Superior temporal gyrus (tissue), 1 donor: ENCODE results near the gene NHSL2.

Experiments used
- DNase-seq: peaks from one replicate; pipeline ENCODE4 v3.0.0-alpha.2; 2016; ENCODE audit errors: extremely low spot score

The NHSL2 gene

DNA sequence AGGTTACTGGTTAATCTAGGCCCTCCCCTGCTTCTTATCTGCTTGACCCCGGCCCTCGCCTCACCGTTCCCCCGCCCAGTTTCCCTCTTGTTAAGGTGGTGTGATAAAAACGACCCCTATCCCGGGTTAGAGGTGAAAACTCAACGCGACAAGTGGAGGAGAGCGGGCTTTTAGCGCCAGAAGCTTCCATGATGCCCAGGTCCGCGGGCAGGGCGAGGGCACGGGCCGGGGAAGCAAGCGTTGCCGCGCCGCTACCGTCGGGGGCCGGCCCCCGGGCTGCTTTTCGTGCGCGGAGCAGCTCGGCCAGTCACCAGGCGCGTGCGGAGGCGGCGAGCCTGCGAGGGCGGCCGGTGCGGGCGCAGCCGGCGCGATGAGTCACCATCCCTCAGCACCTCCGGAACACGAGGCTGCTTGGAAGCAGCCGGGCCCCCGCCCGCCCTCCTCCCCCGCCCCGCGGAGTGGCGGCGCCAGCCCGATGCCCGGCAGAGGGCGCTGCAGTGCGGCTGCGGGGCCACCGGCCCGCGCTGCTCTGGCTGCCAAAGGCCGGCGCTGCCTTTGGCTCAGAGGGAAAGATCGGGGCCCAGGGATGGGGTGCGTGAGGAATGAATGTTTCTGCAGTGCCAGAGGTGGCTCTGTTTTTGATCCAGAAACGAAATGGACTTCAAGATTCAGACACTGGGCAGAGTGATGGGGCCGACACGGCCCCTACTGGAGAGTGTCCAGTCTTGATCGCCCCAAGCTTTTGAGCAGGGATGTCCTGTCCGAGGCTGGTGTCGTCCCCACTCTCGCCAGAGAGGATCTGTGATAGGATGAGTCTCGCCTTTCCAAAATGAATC is 107.8 kb downstream of the NHSL2 start:
- peak; percentile 65 for DNase-seq

DNA sequence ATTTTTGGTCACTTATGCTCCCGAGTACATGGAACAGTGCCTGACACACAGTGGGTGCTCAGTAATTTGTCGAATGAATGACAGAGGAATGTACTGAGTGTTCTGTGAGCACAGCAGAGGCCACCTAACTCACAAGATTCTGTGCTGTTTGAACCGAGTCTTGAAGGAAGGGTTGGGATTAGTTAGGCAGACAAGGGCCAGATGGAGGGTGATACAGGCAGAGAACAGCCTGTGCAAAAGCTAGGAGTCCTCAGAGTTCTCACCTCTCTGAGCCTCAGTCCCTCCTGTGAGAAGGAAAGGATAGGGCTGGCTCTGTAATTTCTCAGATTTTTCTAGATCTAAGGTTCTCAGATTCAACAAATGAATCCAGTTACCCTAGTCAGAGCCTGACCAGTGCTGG is 108.8 kb downstream of the NHSL2 start:
- no peak for DNase-seq

DNA sequence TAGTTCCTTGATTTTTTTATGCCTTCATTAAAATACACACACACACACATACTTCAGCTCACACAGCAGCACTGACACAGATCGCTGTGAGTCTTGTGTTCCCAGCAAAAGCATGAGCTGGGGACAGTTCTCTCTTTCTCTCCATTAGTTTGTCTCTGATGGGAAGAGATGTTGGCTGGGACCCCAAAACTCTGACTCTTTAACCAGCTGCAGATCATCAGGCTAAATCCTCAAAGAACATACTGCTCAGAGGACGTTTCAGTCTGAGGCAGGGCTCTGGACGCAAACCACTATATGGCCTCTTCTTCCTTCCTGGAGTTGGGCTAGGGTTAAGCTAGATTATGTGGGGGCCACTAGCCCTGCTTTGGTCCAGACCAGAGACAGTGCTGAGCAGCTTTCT is 109.6 kb downstream of the NHSL2 start:
- DNase-seq: no peak

DNA sequence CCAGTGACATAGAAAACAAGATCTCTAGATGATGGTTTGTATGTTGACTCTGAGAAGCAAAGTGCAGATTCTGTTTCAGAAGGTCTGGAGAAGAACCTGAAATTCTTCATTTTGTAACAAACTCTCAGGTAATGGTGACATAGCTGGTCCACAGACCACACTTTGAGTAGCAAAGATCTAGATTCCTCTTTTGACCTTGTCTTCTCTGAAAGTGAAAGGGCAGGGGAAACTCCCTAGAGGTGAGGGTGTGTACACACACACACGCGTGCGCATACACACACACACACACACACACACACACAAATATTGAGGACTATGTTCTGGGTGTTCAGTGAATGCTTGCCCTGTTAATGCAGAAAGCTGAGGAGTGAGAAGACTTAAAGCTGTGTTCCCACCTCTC is 110.1 kb downstream of the NHSL2 start:
- no peak for DNase-seq

DNA sequence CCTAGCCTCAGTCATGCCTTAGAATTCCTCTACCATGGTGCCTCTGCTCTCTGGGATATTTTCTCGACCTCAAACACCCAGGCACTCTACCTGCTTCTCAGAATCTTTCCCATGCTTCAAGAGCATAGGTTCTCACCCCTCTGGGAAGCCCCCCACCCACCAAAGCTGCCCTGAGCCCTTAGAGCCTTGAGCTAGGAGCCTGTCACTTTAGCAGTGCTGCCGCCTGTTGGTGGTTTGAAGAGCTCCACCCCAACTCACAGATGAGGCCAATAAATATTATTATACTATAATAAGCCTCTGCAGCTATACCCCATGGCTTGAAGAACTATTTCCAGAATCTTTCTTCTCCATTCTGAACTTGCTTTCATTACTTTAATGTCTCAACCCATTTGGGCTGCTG is 111.3 kb downstream of the NHSL2 start:
- DNase-seq: no peak

DNA sequence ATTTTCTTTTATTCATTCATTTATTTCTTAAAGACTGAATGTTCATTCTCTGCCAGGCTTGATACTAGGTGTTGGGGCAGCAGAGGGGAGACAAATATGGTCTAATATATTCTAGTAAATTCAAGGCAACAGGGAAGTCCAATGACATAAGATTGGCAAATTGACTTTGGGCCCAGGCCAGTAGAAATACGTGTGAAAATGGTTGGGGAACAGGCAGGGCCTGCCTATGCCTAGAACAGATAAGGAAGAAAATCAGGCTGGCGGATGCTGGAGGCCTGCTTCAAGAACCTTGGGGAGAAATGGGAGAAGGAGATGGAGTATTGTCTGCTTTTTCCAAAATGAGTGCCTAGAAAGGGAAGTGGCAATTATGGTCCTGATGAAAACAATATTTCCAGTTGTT is 112.4 kb downstream of the NHSL2 start:
- no peak for DNase-seq

DNA sequence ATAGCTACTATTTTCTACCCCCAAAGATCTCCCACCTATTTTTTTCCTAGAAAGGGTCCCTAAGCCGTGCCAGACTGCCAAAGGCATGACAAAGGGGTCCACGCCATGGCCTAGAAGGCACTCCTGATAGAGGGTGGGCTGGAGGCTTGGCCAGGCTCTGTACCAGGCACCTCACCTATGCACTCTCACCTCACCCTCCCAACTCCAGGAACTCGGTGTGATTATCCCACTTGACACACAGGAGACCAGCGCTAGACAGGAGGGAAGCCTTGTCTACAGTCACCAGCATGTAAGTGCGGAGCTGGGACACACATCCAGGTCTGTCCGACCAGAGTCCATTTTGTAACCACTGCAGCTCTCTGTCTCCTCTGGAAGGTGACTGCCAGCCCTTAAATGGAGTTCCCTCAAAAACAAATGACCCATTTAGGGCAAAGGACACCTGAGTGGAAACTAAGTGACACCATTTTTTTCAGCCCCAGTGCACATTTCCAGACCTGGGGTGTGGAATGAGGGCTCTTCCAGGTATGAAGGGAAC is 114.7 kb downstream of the NHSL2 start:
- no peak for DNase-seq

DNA sequence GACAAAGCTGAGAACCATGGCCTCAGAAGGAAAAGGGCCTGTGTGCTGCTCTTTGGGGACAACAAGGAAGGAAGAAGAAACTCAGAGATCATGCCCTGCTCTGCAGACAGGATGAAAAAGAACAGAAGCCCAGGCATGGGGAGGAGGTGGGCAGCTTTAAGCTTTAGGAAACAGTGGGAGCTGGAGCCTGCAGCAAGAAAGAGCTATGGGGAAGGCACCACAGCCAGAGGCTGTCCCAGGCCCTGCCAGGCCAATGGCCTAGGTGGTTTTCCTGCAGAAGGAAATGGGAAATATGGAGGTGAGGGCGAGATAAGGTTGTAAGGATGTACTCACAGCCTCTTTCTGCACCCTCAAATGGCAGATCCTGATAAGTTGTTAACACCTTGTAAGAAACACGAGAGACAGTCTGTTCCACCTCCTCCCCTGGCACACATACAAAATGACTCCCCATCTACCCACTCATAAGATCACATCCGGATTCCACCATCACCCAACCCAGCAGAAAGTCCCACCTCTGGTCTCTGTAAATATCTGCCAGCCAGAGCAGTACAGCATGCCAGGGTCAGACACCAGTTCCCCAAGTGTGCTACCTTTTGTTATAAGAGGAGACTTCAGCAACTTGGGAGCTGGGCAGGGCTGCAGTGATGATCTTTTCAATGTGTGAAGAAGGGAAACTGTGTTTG is 115.8 kb downstream of the NHSL2 start:
- no peak for DNase-seq

DNA sequence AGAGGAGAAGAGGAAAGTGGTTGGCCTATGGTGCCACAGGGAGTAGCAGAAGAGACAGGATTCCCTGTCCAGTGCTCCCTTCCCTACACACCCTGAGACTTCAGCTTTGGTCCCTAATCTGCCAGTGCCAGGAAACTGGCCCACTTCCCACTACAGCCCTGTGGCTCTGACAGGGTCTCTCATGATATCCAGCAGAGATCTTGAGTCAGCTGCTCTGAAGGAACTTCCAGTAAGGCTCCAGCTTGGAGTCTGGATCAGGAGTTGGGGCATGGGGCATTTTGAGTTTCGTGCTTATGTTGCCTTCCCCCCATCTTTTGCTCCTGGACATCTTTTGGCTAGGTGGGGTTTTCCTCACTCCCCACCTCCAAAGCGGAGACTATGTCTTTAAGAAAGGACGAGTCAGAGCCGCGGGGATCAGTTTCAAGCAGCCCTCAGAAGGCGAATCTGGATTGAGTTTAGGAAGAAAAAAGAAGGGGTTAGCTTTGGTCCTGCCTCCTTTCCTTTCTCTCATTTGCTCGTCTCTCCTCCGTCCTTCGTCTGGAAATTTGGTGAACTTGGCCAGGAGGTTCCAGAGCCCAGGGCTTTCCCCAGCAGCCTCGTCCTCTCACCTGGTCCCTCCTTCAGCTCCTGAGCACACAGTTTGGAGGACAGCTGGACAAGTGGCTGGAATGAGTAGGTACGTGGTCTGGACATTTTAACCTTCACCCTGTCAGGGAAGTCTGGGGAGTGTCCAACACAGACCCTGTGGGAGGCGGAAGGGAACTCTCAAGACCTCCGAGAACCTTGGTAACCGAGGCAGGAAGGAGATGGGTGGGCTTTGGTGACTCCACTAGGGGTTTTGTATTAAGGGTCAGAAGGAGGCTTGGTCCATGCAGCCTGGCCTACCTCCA is 116.6 kb downstream of the NHSL2 start:
- DNase-seq: no peak

DNA sequence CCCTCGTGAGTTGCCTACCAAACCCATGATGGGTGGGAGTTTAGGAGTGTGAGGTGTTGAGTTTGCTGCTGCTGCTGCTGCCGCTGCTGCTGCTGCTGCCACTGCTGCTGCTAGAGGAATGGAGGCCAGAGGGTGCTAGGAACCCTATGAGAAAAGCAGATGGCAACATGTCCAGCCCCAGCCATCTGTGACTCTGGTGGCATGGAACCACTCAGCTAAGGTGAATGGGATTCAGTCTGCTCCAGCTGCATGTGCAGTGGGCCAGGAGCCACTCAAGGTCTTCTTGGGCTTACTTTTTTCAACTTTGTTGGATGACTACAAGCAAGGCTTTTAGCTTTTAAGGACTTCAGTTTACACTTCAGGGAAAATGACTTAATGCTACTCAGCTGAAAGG is 117.3 kb downstream of the NHSL2 start:
- DNase-seq: no peak

DNA sequence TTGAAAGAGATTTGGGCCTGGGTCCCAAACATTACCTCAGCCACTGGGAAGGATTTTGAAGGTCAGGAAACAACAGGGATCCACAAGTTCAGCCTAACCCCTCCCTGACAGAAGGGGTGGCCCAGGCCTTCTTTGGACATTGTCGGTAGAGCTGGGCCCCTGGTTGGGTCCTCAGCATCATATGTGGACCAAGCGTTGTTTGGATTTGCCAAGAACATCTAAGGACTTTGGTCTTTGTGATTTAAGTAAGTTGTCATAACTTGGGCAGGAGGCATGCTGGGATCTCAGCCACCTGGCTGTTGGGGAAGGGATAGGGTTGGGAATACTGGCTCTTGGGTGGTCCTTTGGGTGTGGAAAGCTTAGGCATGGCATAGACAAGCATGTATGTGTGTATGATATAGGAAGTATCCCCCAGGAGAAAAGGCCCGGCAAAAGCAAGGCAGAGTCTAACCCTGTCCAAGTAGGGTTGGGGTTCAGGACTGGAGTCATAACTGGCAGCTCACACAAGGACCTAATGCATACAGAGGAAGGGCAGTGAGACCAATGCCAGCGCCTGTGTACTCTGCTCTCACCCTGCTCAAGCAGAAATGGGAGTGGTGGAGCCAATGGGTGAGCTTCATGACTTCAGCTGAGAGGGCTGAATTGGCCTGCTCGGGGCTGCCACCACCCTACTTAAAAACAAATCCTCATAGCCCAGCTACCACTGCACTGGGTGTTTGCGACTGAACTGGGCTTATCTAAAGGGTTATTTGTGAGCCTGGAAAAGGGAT is 118.2 kb downstream of the NHSL2 start:
- DNase-seq: no peak

DNA sequence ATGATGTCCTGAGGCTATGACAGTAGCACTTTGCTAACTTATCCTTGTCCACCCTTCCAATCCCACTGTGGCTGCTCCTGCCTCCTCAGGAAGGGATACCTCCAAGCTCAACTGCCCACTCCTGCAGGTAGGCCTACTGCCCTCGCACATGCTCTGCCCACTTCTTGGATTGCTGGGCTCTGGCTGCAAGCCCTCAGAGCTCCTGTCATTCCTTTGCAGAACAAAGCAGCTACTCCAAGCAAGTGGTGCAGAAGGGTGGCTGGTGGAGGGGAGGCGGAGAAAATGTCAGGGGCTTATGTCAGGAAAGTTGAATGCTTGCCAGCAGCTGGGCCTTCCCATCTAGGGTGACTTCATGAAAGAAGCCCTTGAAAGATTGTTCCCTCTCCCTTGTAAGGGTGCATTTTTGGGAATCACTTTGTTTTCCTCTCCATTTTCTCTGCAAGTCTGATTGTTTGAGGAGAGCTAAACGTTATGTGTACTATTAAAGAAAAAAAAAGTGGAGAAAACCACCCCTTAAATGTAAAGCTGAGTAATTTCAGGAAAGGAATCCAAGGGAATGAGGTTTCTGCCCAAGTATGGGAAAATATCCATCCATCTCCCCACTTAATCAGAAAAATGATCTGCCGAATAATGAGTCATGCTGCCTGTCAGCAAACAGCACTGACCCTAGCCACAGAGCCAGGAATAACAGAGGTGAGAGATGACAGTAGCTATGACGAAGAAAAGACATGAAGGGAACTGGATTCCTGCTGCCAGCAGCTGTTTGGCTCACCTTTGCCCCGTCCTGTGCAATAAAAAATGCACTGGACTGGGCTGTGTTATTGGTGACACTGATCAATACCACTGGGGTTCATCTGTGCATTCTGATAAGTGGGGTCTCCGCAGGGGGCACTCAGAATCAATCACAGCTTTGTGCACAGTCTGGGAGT is 119.1 kb downstream of the NHSL2 start:
- DNase-seq: no peak

DNA sequence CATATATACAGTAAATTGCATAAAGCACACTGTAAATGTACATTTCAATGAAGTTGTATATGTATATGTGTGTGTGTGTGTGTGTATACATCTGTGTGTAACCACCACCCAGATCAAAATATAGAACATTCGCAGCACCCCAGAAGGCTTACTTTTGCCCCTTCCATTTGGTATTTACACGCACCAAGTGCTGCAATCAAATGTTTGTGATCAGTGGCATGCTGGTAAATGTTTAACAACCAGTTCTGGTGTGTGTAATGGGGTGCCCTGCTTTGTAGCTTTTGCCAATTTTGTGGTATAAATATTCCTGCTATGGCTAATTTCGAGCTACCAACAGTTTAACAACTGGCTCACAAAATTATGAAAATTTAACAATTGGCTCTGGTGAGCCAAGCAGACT is 119.8 kb downstream of the NHSL2 start:
- DNase-seq: no peak

DNA sequence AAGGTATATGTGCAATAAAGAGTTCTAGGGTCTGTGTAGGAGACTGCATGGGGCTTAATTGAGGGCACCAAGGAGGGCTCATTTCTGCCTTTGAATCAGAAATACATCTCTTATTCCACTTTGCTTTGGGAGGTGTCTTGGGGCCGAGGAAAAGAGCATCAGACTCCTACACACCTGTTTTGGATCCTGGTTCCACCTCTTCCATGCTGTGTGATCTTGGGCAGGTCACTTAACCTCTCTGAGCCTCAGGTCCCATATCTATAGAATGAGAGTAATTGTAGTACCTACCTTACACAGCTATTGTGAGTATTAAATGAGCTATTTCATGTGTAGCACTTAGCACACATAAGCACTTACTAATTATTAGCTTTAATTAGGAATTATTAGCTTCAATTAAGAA is 120.5 kb downstream of the NHSL2 start:
- no peak for DNase-seq

DNA sequence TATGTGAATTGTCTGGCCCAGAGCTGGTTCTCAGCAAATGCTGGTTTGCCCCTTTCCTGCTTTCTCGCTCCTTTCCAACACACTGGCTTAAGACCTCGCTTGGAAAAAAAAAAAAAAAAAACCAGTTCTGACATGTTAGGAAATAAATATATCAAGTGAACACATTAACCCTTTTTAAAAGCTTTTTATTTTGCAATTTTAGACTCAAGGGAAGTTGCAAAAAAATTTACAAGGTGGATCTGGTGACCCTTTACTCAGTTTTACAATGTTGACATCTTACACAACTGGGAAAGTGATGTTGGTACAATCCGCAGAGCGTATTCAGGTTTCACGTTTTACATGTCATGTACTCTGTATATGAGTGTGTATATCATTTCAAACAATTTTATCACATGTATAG is 121.0 kb downstream of the NHSL2 start:
- DNase-seq: no peak

DNA sequence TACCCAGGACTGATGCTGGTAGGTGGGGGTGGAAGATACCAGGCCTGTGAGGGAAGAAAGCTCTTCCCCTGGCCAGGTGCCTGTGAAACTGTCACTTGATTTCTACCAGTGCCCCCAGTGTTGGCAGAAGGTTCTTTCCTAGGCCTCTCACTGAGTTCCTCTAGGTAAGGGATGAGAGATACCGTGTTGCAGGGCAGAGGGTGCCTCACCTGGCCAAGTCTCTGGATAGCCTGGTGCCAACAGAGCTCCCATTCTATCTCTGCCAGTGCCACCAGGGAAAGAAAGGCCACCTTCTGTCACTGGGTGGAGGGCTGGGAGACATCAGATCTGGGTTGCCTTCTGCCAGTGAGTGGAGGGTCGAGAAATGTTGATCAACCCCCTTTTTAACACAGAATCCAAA is 127.0 kb downstream of the NHSL2 start:
- DNase-seq: no peak

DNA sequence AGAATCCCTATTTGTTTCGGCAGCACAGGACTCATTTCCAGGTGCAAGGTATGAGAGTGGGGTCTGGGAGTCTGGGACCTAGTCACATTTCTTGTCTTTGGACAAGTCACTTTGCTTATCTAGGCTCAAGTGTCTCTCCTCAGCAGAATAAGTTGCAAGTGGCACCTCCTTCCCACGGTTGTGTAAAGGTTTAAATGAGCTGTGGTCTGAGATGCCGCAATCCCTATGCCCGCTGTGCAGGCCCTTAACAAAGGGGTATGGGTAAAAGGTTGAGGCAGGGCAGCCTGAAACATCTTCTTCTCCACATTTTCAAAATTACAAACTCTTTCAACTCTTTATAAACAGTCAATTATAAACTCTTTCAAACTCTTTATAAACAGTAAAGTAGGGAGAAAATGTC is 127.4 kb downstream of the NHSL2 start:
- DNase-seq: no peak

DNA sequence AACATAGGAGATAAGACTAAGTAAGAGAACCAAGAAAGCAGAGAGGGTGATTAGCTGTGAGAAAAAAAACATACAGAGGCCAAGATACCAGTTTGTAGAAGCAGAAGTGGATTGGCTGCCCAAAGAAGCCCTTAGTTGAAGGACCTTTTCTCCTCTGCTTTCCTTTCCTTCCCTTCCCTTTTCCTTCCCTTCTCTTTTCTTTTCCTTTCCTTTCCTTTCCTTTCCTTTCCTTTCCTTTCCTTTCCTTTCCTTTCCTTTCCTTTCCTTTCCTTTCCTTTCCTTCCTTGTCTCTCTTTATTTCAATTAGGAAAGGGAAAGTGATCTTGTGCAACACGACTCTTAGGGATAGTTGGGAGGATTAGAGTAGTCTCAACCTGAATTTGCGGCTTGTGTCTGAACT is 128.2 kb downstream of the NHSL2 start:
- DNase-seq: no peak

DNA sequence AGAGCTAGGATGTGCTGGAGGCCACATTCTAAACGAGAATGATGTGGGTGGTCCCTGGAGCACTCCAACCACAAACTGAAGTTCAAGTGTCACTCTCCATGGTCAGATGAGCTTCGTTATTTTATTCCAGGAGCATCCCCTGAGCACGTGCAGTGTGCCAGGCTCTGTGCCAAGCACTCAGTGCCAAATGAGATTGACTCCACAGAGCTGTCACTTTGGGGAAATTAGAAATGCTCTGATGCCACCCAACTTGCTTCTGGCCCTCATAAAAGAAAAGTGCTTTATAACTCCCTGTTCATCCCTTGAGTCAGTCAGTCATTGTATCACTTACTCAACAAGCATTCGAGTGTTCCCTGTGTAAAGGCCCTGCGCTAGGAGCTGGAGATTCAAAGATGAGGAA is 129.9 kb downstream of the NHSL2 start:
- DNase-seq: no peak

DNA sequence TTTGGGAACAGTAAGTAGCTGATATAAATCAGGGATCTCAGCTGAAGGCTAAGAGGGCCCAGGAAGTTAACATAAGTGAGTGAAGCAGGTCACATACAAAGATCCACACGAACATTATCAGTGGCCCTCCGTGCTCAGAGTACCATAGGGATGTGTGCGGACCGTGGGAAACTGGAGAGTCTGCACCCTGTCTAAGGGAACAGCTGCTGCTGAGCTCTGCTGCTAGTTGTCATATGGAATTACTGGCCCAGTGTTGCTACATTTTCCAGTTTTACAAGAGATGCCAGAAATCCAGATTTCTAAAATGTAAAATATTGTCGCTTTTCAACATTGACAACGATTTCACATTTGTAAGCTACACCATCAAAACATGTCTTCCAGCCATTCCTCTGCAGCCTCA is 130.5 kb downstream of the NHSL2 start:
- DNase-seq: no peak
